ENCODE data around the gene PROK1. TPM values are rescaled to one million over a fixed set of nuclear protein-coding genes. Genes with fewer than 3 reads are reported as not detected.

Gene PROK1
- total and polyA plus RNA-seq, 2 of the 13 experiments (the other 11 are each of a cell fraction or from before 2014, with no cell fraction given): 0.07 TPM; not detected in 1

- 0 out of 2 replicates have a peak, but pooled peaks have one; percentile 9 for TF ChIP-seq ZNF24 (IDR thresholded peaks at IDR 0.05)
- TF ChIP-seq ERF (CRISPR knock-in tag; IDR thresholded peaks at IDR 0.05): 0 out of 2 replicates have a peak, but pooled peaks have one; percentile 70
- no peak for TF ChIP-seq AHDC1 (CRISPR knock-in tag; IDR thresholded peaks at IDR 0.05; ENCODE audit: borderline replicate concordance)
- TF ChIP-seq, protein P1, sequence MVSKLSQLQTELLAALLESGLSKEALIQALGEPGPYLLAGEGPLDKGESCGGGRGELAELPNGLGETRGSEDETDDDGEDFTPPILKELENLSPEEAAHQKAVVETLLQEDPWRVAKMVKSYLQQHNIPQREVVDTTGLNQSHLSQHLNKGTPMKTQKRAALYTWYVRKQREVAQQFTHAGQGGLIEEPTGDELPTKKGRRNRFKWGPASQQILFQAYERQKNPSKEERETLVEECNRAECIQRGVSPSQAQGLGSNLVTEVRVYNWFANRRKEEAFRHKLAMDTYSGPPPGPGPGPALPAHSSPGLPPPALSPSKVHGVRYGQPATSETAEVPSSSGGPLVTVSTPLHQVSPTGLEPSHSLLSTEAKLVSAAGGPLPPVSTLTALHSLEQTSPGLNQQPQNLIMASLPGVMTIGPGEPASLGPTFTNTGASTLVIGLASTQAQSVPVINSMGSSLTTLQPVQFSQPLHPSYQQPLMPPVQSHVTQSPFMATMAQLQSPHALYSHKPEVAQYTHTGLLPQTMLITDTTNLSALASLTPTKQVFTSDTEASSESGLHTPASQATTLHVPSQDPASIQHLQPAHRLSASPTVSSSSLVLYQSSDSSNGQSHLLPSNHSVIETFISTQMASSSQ (IDR thresholded peaks at IDR 0.05; ENCODE audit: low read depth): 0 out of 2 replicates have a peak, but pooled peaks have one; percentile 21
- TF ChIP-seq, protein P1 (CRISPR knock-in tag; IDR thresholded peaks at IDR 0.05; ENCODE audit: borderline replicate concordance): peak; percentile 90
- TF ChIP-seq ZNF749 (CRISPR knock-in tag; IDR thresholded peaks at IDR 0.05; ENCODE audit: borderline replicate concordance): peak; percentile 93; the same call in 1 of the 2 replicates
- peak; percentile 86; the same call in 1 of the 2 replicates for TF ChIP-seq ZNF607 (CRISPR knock-in tag; IDR thresholded peaks at IDR 0.05; ENCODE audit: borderline replicate concordance)
- TF ChIP-seq ZBTB43 (CRISPR knock-in tag; conservative IDR thresholded peaks at IDR 0.05): peak; percentile 88; the same call in 1 of the 2 replicates
- TF ChIP-seq GATAD1 (CRISPR knock-in tag; IDR thresholded peaks at IDR 0.05): peak; percentile 97
- TF ChIP-seq ZNF841 (CRISPR knock-in tag; IDR thresholded peaks at IDR 0.05; ENCODE audit: borderline replicate concordance): no peak
- TF ChIP-seq ZNF772 (CRISPR knock-in tag; IDR thresholded peaks at IDR 0.05): peak; percentile 98
- peak; percentile 95 for TF ChIP-seq CCDC6 (CRISPR knock-in tag; IDR thresholded peaks at IDR 0.05)
- peak; percentile 88 for TF ChIP-seq ZNF781 (CRISPR knock-in tag; IDR thresholded peaks at IDR 0.05; ENCODE audit: borderline replicate concordance, not compliant biosample characterization)
These were observed 43.4 kb upstream of the PROK1 start, which contains the start of gene LAMTOR5 (continued) for GRCh38 chr1:110407260-110408210.
